Measurements from ENCODE around the gene CCL14. TPM values are rescaled to one million over a fixed set of nuclear protein-coding genes. Genes with fewer than 3 reads are reported as not detected.
A peak's percentile ranks its signal among the peaks of the same experiment; 100 is the strongest.

The CCL14 gene
- total RNA-seq, 4 donors from 2014 or later, result 6.5 to 57.5 (median 38.0) TPM

DNA sequence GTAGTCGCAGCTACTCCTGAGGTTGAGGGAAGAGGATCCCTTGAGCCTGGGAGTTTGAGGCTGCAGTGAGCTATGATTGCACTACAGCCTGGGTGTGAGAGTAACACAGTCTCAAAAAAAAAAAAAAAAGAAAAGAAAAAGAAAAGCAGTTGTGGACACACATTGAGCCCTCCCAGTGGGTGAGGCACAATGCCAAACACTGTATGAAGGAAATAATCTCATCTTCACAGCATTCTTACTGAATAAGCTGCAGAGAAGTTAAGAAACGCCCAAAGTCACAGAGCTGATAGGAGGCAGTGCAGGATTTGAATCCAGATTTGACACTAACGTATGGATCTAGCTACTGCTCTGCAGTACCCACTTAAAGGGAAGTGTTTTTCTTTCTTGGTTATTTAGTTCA is 37.1 kb downstream of the CCL14 start:
- Histone ChIP-seq H3K9me3 (no peaks in the 10 kb centered on the region), H3K36me3 (no peaks in the 10 kb centered on the region), H3K4me1 (no peaks in the 10 kb centered on the region), H3K4me3 (no peak overlapping the region), H3K27me3 (peaks cover 10% of the 10 kb centered on the region), H3K27ac (no peak overlapping the region)
- no peak for ATAC-seq
- TF ChIP-seq POLR2A (IDR thresholded peaks at IDR 0.05) (no peak), POLR2AphosphoS5 (IDR thresholded peaks at IDR 0.05) (no peak), EP300 (IDR thresholded peaks at IDR 0.05) (no peak)
- TF ChIP-seq, protein P1, sequence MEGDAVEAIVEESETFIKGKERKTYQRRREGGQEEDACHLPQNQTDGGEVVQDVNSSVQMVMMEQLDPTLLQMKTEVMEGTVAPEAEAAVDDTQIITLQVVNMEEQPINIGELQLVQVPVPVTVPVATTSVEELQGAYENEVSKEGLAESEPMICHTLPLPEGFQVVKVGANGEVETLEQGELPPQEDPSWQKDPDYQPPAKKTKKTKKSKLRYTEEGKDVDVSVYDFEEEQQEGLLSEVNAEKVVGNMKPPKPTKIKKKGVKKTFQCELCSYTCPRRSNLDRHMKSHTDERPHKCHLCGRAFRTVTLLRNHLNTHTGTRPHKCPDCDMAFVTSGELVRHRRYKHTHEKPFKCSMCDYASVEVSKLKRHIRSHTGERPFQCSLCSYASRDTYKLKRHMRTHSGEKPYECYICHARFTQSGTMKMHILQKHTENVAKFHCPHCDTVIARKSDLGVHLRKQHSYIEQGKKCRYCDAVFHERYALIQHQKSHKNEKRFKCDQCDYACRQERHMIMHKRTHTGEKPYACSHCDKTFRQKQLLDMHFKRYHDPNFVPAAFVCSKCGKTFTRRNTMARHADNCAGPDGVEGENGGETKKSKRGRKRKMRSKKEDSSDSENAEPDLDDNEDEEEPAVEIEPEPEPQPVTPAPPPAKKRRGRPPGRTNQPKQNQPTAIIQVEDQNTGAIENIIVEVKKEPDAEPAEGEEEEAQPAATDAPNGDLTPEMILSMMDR (IDR thresholded peaks at IDR 0.05), result no peak
- WGBS, 2 donors (ENCODE audit: low coverage in 1 of 2), result 49 to 67% methylated on average over 2 of the region's 3 CpGs

DNA sequence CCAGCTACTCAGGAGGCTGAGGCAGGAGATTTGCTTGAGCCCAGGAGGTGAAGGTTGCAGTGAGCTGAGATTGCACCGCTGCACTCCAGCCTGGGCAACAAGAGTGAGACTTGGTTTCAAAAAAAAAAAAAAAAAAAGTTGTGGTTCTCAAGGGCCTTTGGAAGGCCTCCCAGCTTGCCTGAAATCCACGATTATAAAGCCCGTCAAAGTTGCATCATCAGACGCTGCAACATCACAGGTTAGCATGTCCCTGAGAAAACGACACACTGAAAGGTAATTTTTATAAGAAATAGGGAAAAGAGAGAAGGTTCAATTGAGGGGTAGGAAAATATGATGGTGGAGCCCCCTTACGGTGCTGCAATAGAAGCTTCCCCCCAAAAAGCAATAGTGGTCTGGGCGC is 38.4 kb downstream of the CCL14 start:
- Histone ChIP-seq H3K36me3 (no peaks in the 10 kb centered on the region), H3K9me3 (no peaks in the 10 kb centered on the region), H3K27ac (no peak overlapping the region), H3K4me3 (no peak overlapping the region), H3K4me1 (no peaks in the 10 kb centered on the region), H3K27me3 (peaks cover 3% of the 10 kb centered on the region)
- WGBS, 2 donors (ENCODE audit: low coverage in 1 of 2), result 86% methylated on average over 3 to 5 of the region's 7 CpGs
- ATAC-seq, result no peak
- TF ChIP-seq POLR2AphosphoS5 (IDR thresholded peaks at IDR 0.05), result no peak
- TF ChIP-seq, protein P1 (IDR thresholded peaks at IDR 0.05), result no peak
- TF ChIP-seq POLR2A (IDR thresholded peaks at IDR 0.05), result no peak
- TF ChIP-seq EP300 (IDR thresholded peaks at IDR 0.05), result no peak

DNA sequence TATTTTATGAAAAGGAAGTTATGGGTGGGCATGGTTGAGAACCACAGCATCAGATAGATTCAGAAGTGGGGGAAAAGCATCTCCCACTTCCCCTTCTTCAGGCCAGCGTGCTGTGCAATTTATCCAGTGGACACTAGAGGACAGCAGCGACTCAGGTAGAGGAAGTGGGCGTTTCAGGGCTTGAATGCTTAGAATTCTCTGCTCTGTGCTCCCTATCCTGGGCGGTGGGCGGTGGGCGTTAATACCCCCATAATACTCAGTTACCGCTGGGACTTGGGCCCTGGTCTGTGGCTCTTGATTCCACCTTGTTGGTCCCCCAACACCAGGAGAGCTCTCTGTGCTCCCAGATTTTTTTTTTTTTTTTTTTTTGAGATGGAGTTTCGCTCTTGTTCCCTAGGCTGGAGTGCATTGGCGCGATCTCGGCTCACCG is 39.4 kb downstream of the CCL14 start:
- H3K4me3 ChIP-seq, result no peak overlapping the region
- H3K36me3 ChIP-seq, result no peaks in the 10 kb centered on the region
- 2 to 34% methylated on average over 7 to 12 of the region's 12 CpGs for WGBS, 2 donors (ENCODE audit: low coverage in 1 of 2)
- no peak for ATAC-seq
- no peaks in the 10 kb centered on the region for H3K4me1 ChIP-seq
- TF ChIP-seq, protein P1 (IDR thresholded peaks at IDR 0.05), result peak; percentile 45 to 68 (median 57)
- no peak for TF ChIP-seq POLR2A (IDR thresholded peaks at IDR 0.05)
- no peaks in the 10 kb centered on the region for H3K9me3 ChIP-seq
- H3K27ac ChIP-seq, result no peak overlapping the region
- H3K27me3 ChIP-seq, result peaks cover 3% of the 10 kb centered on the region

GRCh38 chr17:35944151-35944550 is 42.4 kb downstream of the CCL14 start:
- Histone ChIP-seq H3K9me3 (no peaks in the 10 kb centered on the region), H3K4me3 (no peak overlapping the region), H3K4me1 (no peaks in the 10 kb centered on the region), H3K27ac (no peak overlapping the region), H3K27me3 (peaks cover 3% of the 10 kb centered on the region), H3K36me3 (no peaks in the 10 kb centered on the region)
- no peak for ATAC-seq
- TF ChIP-seq, protein P1 (IDR thresholded peaks at IDR 0.05), result no peak
- no peak for TF ChIP-seq POLR2AphosphoS5 (IDR thresholded peaks at IDR 0.05)
- no peak for TF ChIP-seq EP300 (IDR thresholded peaks at IDR 0.05)
- no peak for TF ChIP-seq POLR2A (IDR thresholded peaks at IDR 0.05)
- 63% methylated on average over 4 of the region's 4 CpGs; no CpG with 5 or more reads in 1 of the 2 donors for WGBS, 2 donors (ENCODE audit: low coverage in 1 of 2)

DNA sequence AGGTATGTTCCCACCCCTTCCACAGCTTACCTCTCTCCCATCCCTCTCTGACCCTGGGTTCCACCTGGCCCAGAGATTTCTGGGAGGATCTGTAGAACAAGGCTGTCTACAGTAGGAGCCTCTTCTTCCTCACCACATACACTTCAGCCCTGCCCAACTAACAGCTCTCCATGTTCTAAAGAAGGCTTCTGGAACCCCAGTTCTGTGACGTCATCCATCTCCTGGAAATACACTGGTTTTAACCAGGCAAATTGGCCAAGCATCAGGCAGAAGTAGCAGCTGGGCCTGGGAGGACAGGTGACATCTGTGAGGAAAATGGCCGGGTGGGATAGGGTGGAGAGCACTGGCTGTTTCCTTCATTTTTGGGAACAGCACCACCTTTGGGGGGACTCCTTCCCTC is 43.0 kb downstream of the CCL14 start, which contains the start of gene LYZL6:
Gene LYZL6 (minus strand): TSS at position 177 of the 400 bp plus-strand sequence. CDS start 4,357 bp downstream, outside the sequence.
- ATAC-seq, result no peak
- Histone ChIP-seq H3K36me3 (no peaks in the 10 kb centered on the region), H3K9me3 (no peaks in the 10 kb centered on the region), H3K4me1 (no peaks in the 10 kb centered on the region), H3K27me3 (peaks cover 3% of the 10 kb centered on the region), H3K27ac (no peak within 1 kb of the TSS), H3K4me3 (no peak within 1 kb of the TSS)
- 33% methylated on average over 1 of the region's 2 CpGs; no CpG with 5 or more reads in 1 of the 2 donors for WGBS, 2 donors (ENCODE audit: low coverage in 1 of 2)
- TF ChIP-seq POLR2AphosphoS5 (IDR thresholded peaks at IDR 0.05) (no peak), POLR2A (IDR thresholded peaks at IDR 0.05) (no peak), EP300 (IDR thresholded peaks at IDR 0.05) (no peak)
- TF ChIP-seq, protein P1 (IDR thresholded peaks at IDR 0.05), result no peak

Data from gastroesophageal sphincter (tissue), 4 donors.